Trophoblast cell (in vitro differentiated cells and primary cell): ENCODE measurements around the gene CLIC3.
A peak's percentile ranks its signal among the peaks of the same experiment; 100 is the strongest.

ENCODE experiments used
- DNase-seq, 2 donors: peaks; one replicate each; pipeline ENCODE4 v3.0.0-alpha.2; 2016
- H2AFZ ChIP-seq: 2 replicates; pipeline ENCODE4 v1.6.1; 2013; ENCODE audit warnings: low read length, moderate library complexity, mild to moderate bottlenecking; ENCODE audit not compliant: insufficient read depth, poor library complexity
- H2AK5ac ChIP-seq: 2 replicates; pipeline ENCODE4 v1.6.1; 2013; ENCODE audit warnings: mild to moderate bottlenecking, low read length
- H2BK120ac ChIP-seq: 2 replicates; pipeline ENCODE4 v1.6.1; 2013; ENCODE audit warnings: low read length, mild to moderate bottlenecking, moderate library complexity; ENCODE audit not compliant: insufficient read depth, poor library complexity
- H2BK12ac ChIP-seq: 2 replicates; pipeline ENCODE4 v1.6.1; 2013; ENCODE audit warnings: mild to moderate bottlenecking, low read length, moderate library complexity
- H2BK5ac ChIP-seq: 2 replicates; pipeline ENCODE4 v1.6.1; 2013; ENCODE audit warnings: low read length, low read depth, moderate library complexity, mild to moderate bottlenecking; ENCODE audit not compliant: poor library complexity
- H3K14ac ChIP-seq: 2 replicates; pipeline ENCODE4 v1.6.1; 2013; ENCODE audit warnings: mild to moderate bottlenecking, low read length
- H3K18ac ChIP-seq: 2 replicates; pipeline ENCODE4 v1.6.1; 2013; ENCODE audit warnings: mild to moderate bottlenecking, low read length
- H3K23ac ChIP-seq: 2 replicates; pipeline ENCODE4 v1.6.1; 2013; ENCODE audit warnings: low read length
- H3K27ac ChIP-seq: 2 replicates; pipeline ENCODE4 v1.5.1; 2013; ENCODE audit warnings: low read depth, mild to moderate bottlenecking, inconsistent platforms, low read length, moderate library complexity
- H3K27me3 ChIP-seq: 2 replicates; pipeline ENCODE4 v1.6.1; 2013; ENCODE audit warnings: inconsistent platforms, mild to moderate bottlenecking, low read length, moderate library complexity; ENCODE audit not compliant: insufficient read depth
- H3K36me3 ChIP-seq, 2 experiments: 1 replicate in 1 of 2; 2 replicates in 1 of 2; pipeline ENCODE4 v1.6.1; 2013; ENCODE audit warnings: low read length in 2 of 2, mild to moderate bottlenecking in 2 of 2, moderate library complexity in 1 of 2; ENCODE audit not compliant: insufficient read depth in 2 of 2, control insufficient read depth in 1 of 2
- H3K4ac ChIP-seq: 2 replicates; pipeline ENCODE4 v1.6.1; 2013; ENCODE audit warnings: low read depth, mild to moderate bottlenecking, low read length, moderate library complexity
- H3K4me1 ChIP-seq, 2 experiments: 1 replicate in 1 of 2; 2 replicates in 1 of 2; pipeline ENCODE4 v1.6.1; 2013; ENCODE audit warnings: low read length in 2 of 2, mild to moderate bottlenecking in 2 of 2, moderate library complexity in 1 of 2; ENCODE audit not compliant: insufficient read depth in 2 of 2, control insufficient read depth in 1 of 2
- H3K4me2 ChIP-seq: 2 replicates; pipeline ENCODE4 v1.6.1; 2013; ENCODE audit warnings: inconsistent platforms, mild to moderate bottlenecking, low read length, moderate library complexity
- H3K4me3 ChIP-seq: 2 replicates; pipeline ENCODE4 v1.5.1; 2013; ENCODE audit warnings: mild to moderate bottlenecking, low read depth, low read length, inconsistent platforms
- H3K79me1 ChIP-seq: one replicate; pipeline ENCODE4 v1.6.1; 2013; ENCODE audit warnings: low read length
- H3K79me2 ChIP-seq: 2 replicates; pipeline ENCODE4 v1.6.1; 2013; ENCODE audit warnings: low read length, mild to moderate bottlenecking; ENCODE audit not compliant: control insufficient read depth, insufficient read depth, poor library complexity
- H3K9ac ChIP-seq: 2 replicates; pipeline ENCODE4 v1.6.1; 2013; ENCODE audit warnings: mild to moderate bottlenecking, low read length
- H3K9me3 ChIP-seq: 2 replicates; pipeline ENCODE4 v1.6.1; 2013; ENCODE audit warnings: low read depth, mild to moderate bottlenecking, control low read depth, inconsistent platforms, low read length; ENCODE audit not compliant: insufficient read depth
- H4K12ac ChIP-seq: 2 replicates; pipeline ENCODE4 v1.6.1; 2013; ENCODE audit warnings: low read depth, mild to moderate bottlenecking, low read length, moderate library complexity
- H4K8ac ChIP-seq: 2 replicates; pipeline ENCODE4 v1.6.1; 2013; ENCODE audit warnings: low read depth, mild to moderate bottlenecking, low read length, moderate library complexity
- H4K91ac ChIP-seq: one replicate; pipeline ENCODE4 v1.6.1; 2013; ENCODE audit warnings: low read depth, mild to moderate bottlenecking, low read length, moderate library complexity
- WGBS: extraction: QIAGEN DNeasy Blood & Tissue Kit; methylation state at CpG from one replicate; pipeline ENCODE4 v1.1.7; 2013; ENCODE audit warnings: missing lambda C conversion rate; ENCODE audit not compliant: insufficient read length, insufficient coverage; ENCODE audit errors: extremely low coverage; 5-methylcytosine and 5-hydroxymethylcytosine counted together

The CLIC3 gene

DNA sequence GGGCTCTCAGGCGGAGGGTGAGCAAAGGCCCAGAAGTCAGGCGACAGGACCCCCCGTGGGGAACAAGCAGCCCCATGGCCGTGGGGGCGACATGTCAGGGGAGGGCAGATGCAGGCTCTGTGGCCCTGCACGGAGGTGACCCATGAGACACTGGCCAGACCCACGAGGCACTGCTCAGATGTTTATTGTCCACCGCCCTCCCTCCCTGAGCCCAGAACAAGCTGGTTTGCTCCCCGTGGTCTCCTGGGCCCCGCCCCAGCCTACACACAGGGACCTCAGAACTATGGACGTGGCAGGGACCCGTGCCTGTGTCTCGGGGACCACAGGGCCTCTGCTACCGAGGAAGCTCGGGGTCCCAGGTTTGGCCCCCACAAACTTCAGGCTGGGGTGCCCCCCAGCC lies 33.6 kb upstream of the CLIC3 start:
- Histone ChIP-seq H3K9ac (no peak overlapping the region), H2AFZ (no peak overlapping the region), H3K23ac (no peak overlapping the region), H4K12ac (no peak overlapping the region), H3K9me3 (peaks cover 3% of the 10 kb centered on the region), H3K27me3 (peaks cover 9% of the 10 kb centered on the region), H3K4ac (no peak overlapping the region), H3K79me2 (no peaks in the 10 kb centered on the region), H2BK5ac (no peak overlapping the region), H3K14ac (no peak overlapping the region), H3K4me2 (no peak overlapping the region), H2BK12ac (no peak overlapping the region), H3K18ac (no peak overlapping the region), H3K4me1 (peaks cover 6 to 8% of the 10 kb centered on the region in 2 experiments), H2BK120ac (no peak overlapping the region), H4K8ac (no peak overlapping the region), H3K27ac (no peak overlapping the region), H3K79me1 (no peaks in the 10 kb centered on the region), H3K4me3 (no peak overlapping the region), H2AK5ac (no peak overlapping the region), H4K91ac (no peak overlapping the region), H3K36me3 (no peaks in the 10 kb centered on the region)
- WGBS, result no CpG with 5 or more reads among the region's 15 CpGs
- no peak for DNase-seq

DNA sequence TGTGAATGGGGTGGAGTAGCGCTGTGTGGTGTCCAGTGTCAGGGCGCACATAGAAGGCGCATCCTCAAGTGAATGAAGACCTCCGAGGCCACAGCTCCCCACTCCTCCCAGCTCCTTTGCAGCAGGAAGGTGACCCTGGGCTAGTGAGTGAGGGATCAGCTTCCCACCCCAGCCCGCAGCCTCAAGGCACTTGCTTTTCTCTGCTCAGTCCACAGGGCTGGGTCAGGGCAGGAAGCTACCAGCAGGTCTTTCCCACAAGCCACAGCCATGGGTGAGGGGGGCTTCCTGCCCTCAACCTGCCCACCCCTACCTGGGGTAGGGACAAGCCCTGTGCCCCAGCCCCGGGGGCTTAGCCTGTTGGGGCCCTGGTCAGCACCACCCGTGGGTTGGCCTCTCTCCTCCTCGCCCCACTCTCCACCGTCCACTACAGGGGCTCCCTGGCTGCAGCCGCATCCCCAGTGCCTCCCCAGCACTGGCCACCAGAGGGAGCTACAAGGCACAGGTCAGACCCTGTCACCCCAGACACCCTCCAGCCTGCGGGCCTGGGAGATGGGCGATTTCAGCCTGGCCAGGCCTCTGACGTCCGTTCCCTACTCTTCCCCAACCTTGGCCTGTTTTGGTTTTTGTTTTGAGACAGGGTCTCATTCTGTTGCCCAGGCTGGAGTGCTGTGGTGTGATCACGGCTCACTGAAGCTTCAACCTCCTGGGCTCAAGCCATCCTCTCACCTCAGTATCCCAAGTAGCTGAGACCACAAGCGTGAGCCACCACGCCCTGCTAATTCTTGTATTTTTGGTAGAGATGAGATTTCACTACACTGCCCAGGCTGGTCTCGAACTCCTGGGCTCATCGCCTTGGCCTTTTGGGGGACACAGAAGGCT lies 32.9 kb upstream of the CLIC3 start:
- no peak overlapping the region for H3K23ac ChIP-seq
- no peak overlapping the region for H2BK120ac ChIP-seq
- H2BK5ac ChIP-seq, result no peak overlapping the region
- WGBS, result no CpG with 5 or more reads among the region's 19 CpGs
- H4K8ac ChIP-seq, result no peak overlapping the region
- peaks cover 3% of the 10 kb centered on the region for H3K9me3 ChIP-seq
- no peaks in the 10 kb centered on the region for H3K36me3 ChIP-seq
- no peak overlapping the region for H2AFZ ChIP-seq
- no peak overlapping the region for H4K91ac ChIP-seq
- H3K27ac ChIP-seq, result no peak overlapping the region
- no peak overlapping the region for H2BK12ac ChIP-seq
- no peak overlapping the region for H3K4me3 ChIP-seq
- H3K4ac ChIP-seq, result no peak overlapping the region
- no peaks in the 10 kb centered on the region for H3K79me1 ChIP-seq
- H3K27me3 ChIP-seq, result peaks cover 9% of the 10 kb centered on the region
- no peak overlapping the region for H3K14ac ChIP-seq
- H3K9ac ChIP-seq, result no peak overlapping the region
- H4K12ac ChIP-seq, result no peak overlapping the region
- H3K4me1 ChIP-seq, result peaks cover 6 to 8% of the 10 kb centered on the region in 2 experiments
- no peaks in the 10 kb centered on the region for H3K79me2 ChIP-seq
- no peak overlapping the region for H2AK5ac ChIP-seq
- DNase-seq, result peak; percentile 50 to 77
- no peak overlapping the region for H3K18ac ChIP-seq
- peak overlapping the region; percentile 79 for H3K4me2 ChIP-seq

DNA sequence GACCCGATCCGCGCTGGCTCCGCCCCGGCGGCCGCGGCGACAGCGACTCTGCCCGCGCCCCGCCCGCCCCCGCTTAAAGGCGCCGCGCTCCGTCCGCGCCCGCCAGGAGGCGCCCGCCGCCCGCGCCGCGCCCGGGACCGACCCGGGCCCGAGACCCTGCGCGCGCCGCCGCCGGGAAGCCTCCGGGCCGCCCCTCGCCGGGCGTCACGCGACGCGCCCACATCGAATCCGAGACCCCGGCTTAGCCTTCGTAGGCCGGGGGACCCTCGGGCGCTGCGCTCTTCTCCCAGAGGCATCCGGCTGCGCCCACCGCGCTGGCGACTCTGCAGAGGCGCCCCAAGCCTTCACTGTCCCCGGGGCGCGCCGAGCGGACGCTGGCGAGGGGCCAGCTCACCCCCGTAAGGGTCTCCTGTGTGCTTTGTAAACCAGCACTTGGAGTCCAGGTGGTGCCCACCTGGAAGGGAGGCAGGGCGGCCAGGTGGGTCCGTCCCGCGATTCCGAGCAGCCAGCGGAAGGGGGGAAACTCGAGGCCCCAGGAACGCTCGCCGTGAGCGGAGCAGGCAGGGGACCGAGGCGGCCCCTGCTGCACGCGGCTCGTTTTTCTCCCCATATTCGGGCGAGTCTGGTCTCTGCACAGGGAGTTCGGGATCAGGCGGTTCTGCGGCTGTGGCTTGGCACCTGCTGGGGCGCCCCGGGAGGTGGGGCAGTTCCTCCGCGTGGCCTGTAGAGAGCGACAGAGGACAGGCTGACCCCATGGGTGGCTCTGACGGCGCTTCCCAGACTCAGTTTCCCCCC lies 32.1 kb upstream of the CLIC3 start:
- peak overlapping the region; percentile 41 for H3K14ac ChIP-seq
- no peaks in the 10 kb centered on the region for H3K79me1 ChIP-seq
- no peaks in the 10 kb centered on the region for H3K36me3 ChIP-seq
- peaks cover 6 to 8% of the 10 kb centered on the region in 2 experiments for H3K4me1 ChIP-seq
- H3K79me2 ChIP-seq, result no peaks in the 10 kb centered on the region
- H2AFZ ChIP-seq, result peak overlapping the region; percentile 40
- peak overlapping the region; percentile 31 for H4K8ac ChIP-seq
- peaks cover 5% of the 10 kb centered on the region for H3K9me3 ChIP-seq
- H3K23ac ChIP-seq, result no peak overlapping the region
- H3K9ac ChIP-seq, result peak overlapping the region; percentile 5
- peaks cover 9% of the 10 kb centered on the region for H3K27me3 ChIP-seq
- no CpG with 5 or more reads among the region's 98 CpGs for WGBS
- H3K4me3 ChIP-seq, result no peak overlapping the region
- H3K18ac ChIP-seq, result no peak overlapping the region
- DNase-seq, result peak; percentile 19 to 70
- H2BK120ac ChIP-seq, result peak overlapping the region; percentile 22
- H4K12ac ChIP-seq, result no peak overlapping the region
- H2BK5ac ChIP-seq, result no peak overlapping the region
- H2AK5ac ChIP-seq, result no peak overlapping the region
- no peak overlapping the region for H3K4ac ChIP-seq
- no peak overlapping the region for H2BK12ac ChIP-seq
- H3K4me2 ChIP-seq, result peak overlapping the region; percentile 79
- no peak overlapping the region for H3K27ac ChIP-seq
- no peak overlapping the region for H4K91ac ChIP-seq

DNA sequence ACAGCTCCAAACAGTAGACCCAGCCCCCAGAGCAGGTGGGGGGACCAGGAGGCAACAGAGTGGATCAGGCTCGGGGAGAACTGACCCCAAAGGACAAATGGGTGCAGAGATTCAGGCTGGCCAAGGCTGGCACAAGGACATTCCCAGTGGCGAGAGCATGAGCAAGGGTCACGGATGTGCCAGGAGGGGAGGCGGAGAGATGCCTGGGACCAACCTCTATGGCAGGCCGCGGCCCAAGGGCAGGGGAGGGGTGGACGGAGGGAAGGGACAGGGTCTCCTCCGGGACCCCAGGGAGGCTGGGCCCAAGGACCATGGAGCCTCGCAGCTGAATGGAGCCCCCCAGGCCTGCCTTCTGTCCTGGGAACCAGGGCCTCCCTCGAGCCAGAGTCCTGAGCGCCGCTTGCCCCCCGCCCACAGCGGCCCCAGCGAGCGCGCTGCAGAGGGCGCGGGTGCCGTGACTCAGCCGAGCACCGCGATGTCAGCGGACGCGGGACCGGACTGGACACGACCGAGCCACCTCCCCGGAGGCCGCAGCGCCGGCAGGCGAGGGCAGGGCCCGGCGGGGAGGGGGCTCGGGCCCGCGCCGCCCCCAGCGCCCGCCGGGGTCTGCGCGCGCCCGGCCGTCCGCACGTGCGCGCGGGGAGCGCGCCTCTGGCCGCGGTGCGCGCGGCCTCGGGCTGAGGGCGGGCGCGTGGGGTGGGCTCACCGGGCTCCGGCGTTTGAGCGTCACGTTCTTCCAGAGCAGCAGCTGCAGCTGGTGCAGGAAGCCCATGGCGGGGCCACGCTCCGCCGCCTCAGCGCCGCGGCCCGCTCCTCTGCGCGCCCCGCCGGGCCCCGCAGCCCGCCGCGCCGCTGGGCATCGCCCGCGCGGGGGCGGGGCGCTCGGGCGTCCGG lies 31.2 kb upstream of the CLIC3 start, which contains the start of gene ABCA2:
ABCA2 (minus strand) TSS at position 869 of the 894 bp plus-strand sequence; CDS start at position 772, 97 bp downstream.
- Histone ChIP-seq H3K36me3 (no peaks in the 10 kb centered on the region), H3K4me2 (peak within 1 kb of the TSS; percentile 79), H2BK120ac (peak within 1 kb of the TSS; percentile 22), H3K18ac (peak within 1 kb of the TSS; percentile 15), H3K79me2 (no peaks in the 10 kb centered on the region), H3K23ac (no peak within 1 kb of the TSS), H4K12ac (peak within 1 kb of the TSS; percentile 12), H4K8ac (peak within 1 kb of the TSS; percentile 31), H2AFZ (peak within 1 kb of the TSS; percentile 40), H3K9me3 (peaks cover 5% of the 10 kb centered on the region), H4K91ac (no peak within 1 kb of the TSS), H3K4me1 (peaks cover 6 to 8% of the 10 kb centered on the region in 2 experiments), H2BK5ac (no peak within 1 kb of the TSS), H3K27me3 (peaks cover 9% of the 10 kb centered on the region), H3K27ac (no peak within 1 kb of the TSS), H3K9ac (peak within 1 kb of the TSS; percentile 5), H2AK5ac (no peak within 1 kb of the TSS), H3K4ac (no peak within 1 kb of the TSS), H3K4me3 (peak within 1 kb of the TSS; percentile 62), H3K14ac (peak within 1 kb of the TSS; percentile 41), H2BK12ac (no peak within 1 kb of the TSS), H3K79me1 (no peaks in the 10 kb centered on the region)
- peak in 1 of 2 donors; percentile 37 for DNase-seq
- WGBS, result no CpG with 5 or more reads among the region's 95 CpGs
